Duodenal mucosa (tissue), 2 donors: ENCODE measurements around the gene DIAPH2.

ENCODE experiments used
- H3K27ac ChIP-seq: one replicate; pipeline ENCODE4 v1.7.0; 2013; ENCODE audit warnings: low read depth, low read length
- H3K27me3 ChIP-seq, 2 donors: one replicate each; pipeline ENCODE4 v1.7.0; 2013; ENCODE audit warnings: low read length in 2 of 2, control low read depth in 1 of 2; ENCODE audit not compliant: insufficient read depth in 2 of 2, control insufficient read depth in 1 of 2
- H3K36me3 ChIP-seq, 2 donors: one replicate each; pipeline ENCODE4 v1.7.0; 2013; ENCODE audit warnings: low read length in 2 of 2, control low read depth in 1 of 2; ENCODE audit not compliant: insufficient read depth in 2 of 2, control insufficient read depth in 1 of 2
- H3K4me1 ChIP-seq, 2 donors: one replicate each; pipeline ENCODE4 v1.7.0; 2013; ENCODE audit warnings: low read length in 2 of 2, control low read depth in 1 of 2; ENCODE audit not compliant: insufficient read depth in 2 of 2, control insufficient read depth in 1 of 2
- H3K4me3 ChIP-seq, 2 donors: one replicate each; pipeline ENCODE4 v1.7.0; 2013; ENCODE audit warnings: low read length in 2 of 2, low read depth in 1 of 2
- H3K9ac ChIP-seq, 2 donors: one replicate each; pipeline ENCODE4 v1.7.0; 2013; ENCODE audit warnings: low read length in 2 of 2, low read depth in 1 of 2
- H3K9me3 ChIP-seq, 2 donors: one replicate each; pipeline ENCODE4 v1.7.0; 2013; ENCODE audit warnings: low read length in 2 of 2, control low read depth in 1 of 2; ENCODE audit not compliant: control insufficient read depth in 1 of 2

DIAPH2 gene

DNA sequence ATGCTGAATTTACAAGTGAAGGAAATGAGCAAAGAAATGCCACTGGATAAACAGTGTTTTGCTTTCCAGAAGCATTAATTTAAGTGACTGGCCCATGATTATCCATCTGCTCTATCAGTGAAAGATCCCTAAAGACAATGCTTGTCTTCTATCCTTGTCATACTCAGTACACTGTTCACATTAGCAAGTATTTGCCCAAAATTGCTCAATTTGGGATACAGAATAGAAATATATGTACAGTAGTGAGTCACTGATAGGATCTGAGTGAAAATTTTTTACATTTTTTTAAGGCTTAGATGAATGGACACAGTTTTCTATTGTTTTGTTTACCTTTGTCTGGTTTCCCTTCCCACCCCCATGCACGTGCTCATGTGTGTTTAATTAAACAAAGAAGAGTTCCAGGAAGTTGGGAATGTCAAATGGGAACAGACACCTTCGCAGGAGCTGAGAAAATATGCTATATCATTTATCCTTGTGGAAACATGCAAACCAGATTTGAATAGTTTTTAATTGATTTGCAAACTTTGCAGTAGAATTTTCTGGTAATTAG is 855.4 kb downstream of the DIAPH2 start:
- Histone ChIP-seq H3K27me3 (no peaks in the 10 kb centered on the region), H3K36me3 (no peaks in the 10 kb centered on the region)

DNA sequence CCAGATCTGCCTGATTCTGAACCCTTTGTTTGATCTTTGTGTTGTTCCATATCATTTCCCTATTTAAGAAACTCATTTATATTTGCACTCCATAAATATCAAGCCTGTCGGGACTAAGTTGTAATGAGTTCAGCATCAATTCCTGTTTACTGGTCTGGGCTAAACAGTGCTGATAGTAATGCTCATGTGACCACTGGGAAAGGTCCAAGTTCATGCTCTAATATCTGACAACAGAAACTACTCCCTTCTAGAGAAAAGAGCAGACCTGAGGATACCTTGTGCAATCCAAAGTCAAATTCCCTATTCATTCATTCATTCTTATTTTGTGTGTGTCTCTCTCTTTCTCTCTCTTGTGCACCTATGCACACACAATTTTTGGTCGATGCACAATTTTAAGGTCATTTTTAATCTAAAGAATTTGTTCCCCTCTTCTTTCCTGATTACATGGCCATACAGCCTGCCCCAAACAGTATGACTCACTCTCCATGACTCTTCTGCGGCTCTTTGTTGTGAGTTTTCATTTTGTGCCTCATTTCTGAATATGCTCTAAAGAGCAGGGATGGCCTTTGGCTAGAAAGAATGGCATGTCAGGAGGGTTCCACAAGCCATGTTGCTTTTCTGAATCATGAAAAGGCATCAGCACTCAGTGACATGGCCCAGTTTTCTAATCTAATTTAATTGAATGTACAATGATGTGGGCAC is 863.4 kb downstream of the DIAPH2 start:
- H3K4me1 ChIP-seq, result no peaks in the 10 kb centered on the region
- H3K9me3 ChIP-seq, result no peaks in the 10 kb centered on the region
- no peak overlapping the region for H3K9ac ChIP-seq
- H3K4me3 ChIP-seq, result no peak overlapping the region
- H3K27me3 ChIP-seq, result no peaks in the 10 kb centered on the region
- H3K36me3 ChIP-seq, result no peaks in the 10 kb centered on the region
- no peak overlapping the region for H3K27ac ChIP-seq

More for the DNA sequence above, 855.4 kb downstream of the DIAPH2 start:
- no peaks in the 10 kb centered on the region for H3K4me1 ChIP-seq
- no peak overlapping the region for H3K27ac ChIP-seq
- no peaks in the 10 kb centered on the region for H3K9me3 ChIP-seq
- no peak overlapping the region for H3K4me3 ChIP-seq
- H3K9ac ChIP-seq, result no peak overlapping the region

DNA sequence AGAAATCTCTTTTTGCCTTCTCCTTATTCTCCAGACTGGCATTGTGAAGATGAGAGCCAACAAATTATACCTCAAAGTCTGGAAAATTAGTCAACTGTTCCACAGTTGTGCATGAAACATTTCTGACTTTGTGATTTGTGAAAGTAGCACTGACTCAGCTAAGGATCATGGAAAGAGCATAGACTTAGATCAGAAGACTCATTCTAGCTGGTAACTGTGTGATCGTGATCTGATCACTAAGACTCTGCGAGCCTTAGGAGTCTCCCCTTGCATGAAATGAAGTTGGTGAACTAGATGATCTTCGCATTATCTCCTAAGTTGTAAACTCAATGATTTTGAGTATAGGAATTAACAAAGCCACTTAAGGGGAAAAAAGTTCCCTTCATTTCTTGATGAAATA is 867.2 kb downstream of the DIAPH2 start:
- Histone ChIP-seq H3K4me3 (no peak overlapping the region), H3K27ac (no peak overlapping the region), H3K36me3 (no peaks in the 10 kb centered on the region), H3K27me3 (no peaks in the 10 kb centered on the region), H3K9ac (no peak overlapping the region), H3K9me3 (no peaks in the 10 kb centered on the region), H3K4me1 (no peaks in the 10 kb centered on the region)

DNA sequence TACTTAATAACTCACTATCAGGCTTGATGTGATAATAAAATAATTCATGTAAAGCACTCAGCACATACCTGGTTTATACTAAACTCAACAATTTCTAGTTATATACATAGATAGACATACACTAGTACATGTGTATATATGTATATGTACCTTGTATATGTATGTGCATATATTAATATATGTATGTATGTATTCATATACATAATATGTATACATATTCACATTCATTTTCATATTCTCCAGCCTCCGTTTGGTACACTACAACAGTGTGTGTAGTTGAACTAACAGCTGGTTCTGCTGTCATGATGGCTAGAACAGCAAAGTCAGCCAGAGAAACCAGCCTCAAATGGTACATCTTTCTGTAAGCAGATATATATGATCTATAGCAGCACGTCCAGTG is 869.2 kb downstream of the DIAPH2 start:
- H3K4me3 ChIP-seq, result no peak overlapping the region
- no peaks in the 10 kb centered on the region for H3K27me3 ChIP-seq

DNA sequence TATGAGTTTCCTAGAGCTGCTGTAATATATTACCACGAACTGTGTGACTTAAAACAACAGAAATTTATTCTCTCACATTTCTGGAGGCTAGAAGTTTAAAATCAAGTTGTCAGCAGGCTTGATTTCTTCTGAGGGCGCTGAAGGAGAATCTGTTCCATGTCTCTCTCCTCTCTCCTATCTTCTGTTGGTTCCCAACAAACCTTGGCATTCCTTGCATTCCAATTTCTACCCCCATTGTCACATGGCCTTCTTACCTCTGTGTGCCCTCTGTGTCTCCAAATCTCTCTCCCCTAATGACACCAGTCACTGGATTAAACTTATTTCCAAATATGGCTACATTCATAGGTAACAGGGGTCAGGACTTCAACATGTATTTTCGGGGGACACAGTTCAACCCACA is 871.7 kb downstream of the DIAPH2 start:
- Histone ChIP-seq H3K27ac (no peak overlapping the region), H3K27me3 (no peaks in the 10 kb centered on the region), H3K4me1 (no peaks in the 10 kb centered on the region), H3K4me3 (no peak overlapping the region), H3K9ac (no peak overlapping the region), H3K9me3 (no peaks in the 10 kb centered on the region), H3K36me3 (no peaks in the 10 kb centered on the region)

More for the DNA sequence above, 869.2 kb downstream of the DIAPH2 start:
- H3K4me1 ChIP-seq, result no peaks in the 10 kb centered on the region
- H3K9me3 ChIP-seq, result no peaks in the 10 kb centered on the region
- H3K27ac ChIP-seq, result no peak overlapping the region
- H3K9ac ChIP-seq, result no peak overlapping the region
- no peaks in the 10 kb centered on the region for H3K36me3 ChIP-seq

DNA sequence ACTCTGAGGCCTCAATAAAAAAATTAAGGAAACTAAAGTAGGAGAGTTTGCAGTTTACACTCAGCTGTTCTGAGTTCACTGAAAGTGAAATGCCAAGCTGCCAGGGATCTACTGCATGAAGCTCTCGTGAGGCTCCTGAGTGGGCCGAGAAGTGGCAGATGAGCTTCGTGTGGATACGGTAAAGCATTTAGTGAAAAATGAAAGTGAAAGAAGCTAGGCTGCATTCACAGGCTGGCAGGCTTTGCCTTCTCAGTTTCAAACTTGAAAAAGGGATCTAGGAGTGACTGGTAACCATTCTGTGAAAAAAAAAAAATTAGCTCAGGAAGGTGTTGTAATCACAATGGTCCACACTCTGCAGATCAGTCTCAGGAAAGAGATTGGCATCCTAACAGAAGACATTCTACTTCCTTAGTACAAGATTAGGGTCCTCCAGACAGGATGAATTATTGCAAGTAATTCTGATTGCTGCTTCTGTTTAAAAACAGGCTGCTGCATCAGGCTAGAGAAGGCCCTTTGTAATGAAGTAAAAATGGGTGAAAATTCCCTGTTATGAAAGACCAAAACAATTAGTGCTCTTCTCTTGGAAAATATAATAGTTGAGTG is 879.0 kb downstream of the DIAPH2 start:
- no peaks in the 10 kb centered on the region for H3K9me3 ChIP-seq
- H3K27ac ChIP-seq, result no peak overlapping the region
- H3K4me1 ChIP-seq, result peaks cover 10% of the 10 kb centered on the region in 2 donors
- peak overlapping the region; percentile 26 to 49 for H3K4me3 ChIP-seq
- H3K9ac ChIP-seq, result no peak overlapping the region
- no peaks in the 10 kb centered on the region for H3K36me3 ChIP-seq
- H3K27me3 ChIP-seq, result no peaks in the 10 kb centered on the region

DNA sequence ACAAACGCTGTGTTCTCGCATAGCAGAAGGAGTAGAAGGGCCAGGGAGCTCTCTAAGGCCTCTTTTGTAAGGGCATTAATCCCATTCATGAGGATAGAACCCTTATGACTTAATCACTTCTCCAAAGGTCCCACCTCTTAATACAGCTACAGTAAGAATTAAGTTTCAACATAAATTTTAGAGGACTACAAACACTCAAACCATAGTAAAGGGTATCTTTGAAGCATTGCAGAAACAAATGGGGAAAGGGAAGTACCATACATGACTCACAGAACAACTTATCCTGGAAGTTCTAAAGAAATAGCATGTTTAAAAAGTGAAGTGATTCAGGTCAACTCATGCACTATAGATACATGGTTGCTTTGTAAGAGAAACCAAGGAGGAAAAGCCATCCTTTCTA is 879.9 kb downstream of the DIAPH2 start:
- Histone ChIP-seq H3K4me3 (no peak overlapping the region), H3K36me3 (no peaks in the 10 kb centered on the region), H3K9ac (no peak overlapping the region), H3K4me1 (peaks cover 10% of the 10 kb centered on the region in 2 donors), H3K27me3 (no peaks in the 10 kb centered on the region), H3K27ac (no peak overlapping the region), H3K9me3 (no peaks in the 10 kb centered on the region)

DNA sequence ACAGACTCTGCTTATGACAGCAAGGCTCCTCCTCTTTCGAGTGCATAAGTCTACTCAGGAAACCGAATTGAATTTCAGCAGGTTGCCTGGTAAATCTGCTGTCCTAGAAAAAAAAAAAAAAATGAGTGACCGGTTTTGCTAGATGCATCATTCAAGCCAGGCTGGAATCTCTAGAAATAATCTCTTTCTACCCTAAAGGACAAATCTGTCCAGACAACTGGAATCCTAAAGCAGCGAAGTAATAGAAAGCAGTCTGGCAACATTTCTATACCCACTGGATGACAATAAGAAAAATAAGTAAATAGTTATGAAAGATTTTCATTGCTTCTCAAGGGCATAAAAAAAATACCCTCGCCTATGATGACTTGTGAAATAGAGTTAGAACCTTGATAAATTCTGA is 902.5 kb downstream of the DIAPH2 start:
- Histone ChIP-seq H3K36me3 (no peaks in the 10 kb centered on the region), H3K9me3 (no peaks in the 10 kb centered on the region), H3K4me1 (no peaks in the 10 kb centered on the region), H3K27ac (no peak overlapping the region), H3K27me3 (no peaks in the 10 kb centered on the region), H3K9ac (no peak overlapping the region), H3K4me3 (no peak overlapping the region)

DNA sequence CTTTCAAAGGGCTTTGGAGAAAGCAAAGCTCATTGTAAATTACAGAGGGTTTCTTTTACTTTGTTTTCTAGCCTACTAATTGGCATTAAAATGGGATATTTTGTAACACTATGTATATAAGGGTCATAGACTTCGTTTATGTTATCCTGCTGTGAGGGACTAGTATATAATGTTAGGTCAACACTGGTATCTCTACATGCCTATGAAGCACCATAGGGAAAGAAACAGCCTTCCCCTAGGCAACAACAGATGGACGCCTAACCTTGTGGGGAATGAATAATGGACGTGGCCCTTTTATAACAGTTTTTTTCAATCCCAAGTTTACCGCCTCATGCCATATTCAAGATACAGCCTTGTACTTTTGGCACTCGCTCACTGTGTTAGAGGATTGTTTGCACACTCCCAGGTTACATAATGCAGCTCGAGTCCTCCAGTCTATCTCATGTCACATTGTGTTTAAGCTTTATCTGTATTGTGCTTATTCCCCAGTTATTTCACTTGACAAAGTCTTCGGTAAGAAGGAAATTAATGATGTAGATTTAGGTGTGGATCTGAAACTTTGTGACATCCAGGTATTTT is 910.1 kb downstream of the DIAPH2 start:
- Histone ChIP-seq H3K36me3 (no peaks in the 10 kb centered on the region), H3K9me3 (no peaks in the 10 kb centered on the region), H3K27ac (no peak overlapping the region), H3K27me3 (no peaks in the 10 kb centered on the region), H3K9ac (no peak overlapping the region), H3K4me1 (no peaks in the 10 kb centered on the region), H3K4me3 (no peak overlapping the region)

DNA sequence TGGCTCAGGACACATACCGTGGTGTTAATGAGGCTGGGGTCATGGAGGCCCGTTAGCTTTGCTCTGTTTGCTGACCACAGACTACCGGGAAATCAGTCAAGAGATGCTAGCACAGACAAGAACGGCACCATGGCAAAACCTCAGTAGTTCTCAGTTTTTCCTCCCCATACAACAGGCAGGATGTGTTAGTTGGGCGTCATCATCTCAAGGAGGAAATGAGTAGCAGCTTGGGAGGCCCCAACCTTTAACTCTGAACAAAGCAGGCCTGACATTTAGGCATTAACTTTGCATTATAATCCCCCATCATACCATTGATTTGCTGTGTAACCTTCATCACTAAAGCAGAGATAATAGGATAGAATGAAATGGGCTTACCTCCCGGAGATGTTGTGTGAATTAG is 913.3 kb downstream of the DIAPH2 start:
- no peak overlapping the region for H3K4me3 ChIP-seq
- H3K4me1 ChIP-seq, result no peaks in the 10 kb centered on the region
- no peak overlapping the region for H3K9ac ChIP-seq
- H3K9me3 ChIP-seq, result no peaks in the 10 kb centered on the region
- no peaks in the 10 kb centered on the region for H3K27me3 ChIP-seq
- H3K36me3 ChIP-seq, result no peaks in the 10 kb centered on the region
- H3K27ac ChIP-seq, result no peak overlapping the region
